H9 (cell line): ENCODE results near the gene ACER1. TPM values are rescaled to one million over a fixed set of nuclear protein-coding genes. Genes with fewer than 3 reads are reported as not detected.
A peak's percentile ranks its signal among the peaks of the same experiment; 100 is the strongest.

Source experiments
- DNase-seq: peaks from one replicate; pipeline ENCODE4 v3.0.0-alpha.2; 2017
- H2AFZ ChIP-seq: one replicate; pipeline ENCODE4 v1.6.1; 2013; ENCODE audit warnings: mild to moderate bottlenecking, low read length, control low read depth, moderate library complexity
- H2AK5ac ChIP-seq: 2 replicates; pipeline ENCODE4 v1.6.1; 2013; ENCODE audit warnings: low read length, control low read depth, mixed read lengths; ENCODE audit not compliant: insufficient read length
- H2BK120ac ChIP-seq: one replicate; pipeline ENCODE4 v1.6.1; 2013; ENCODE audit warnings: low read depth, mild to moderate bottlenecking, low read length, control low read depth, inconsistent platforms; ENCODE audit not compliant: poor library complexity, severe bottlenecking
- H2BK12ac ChIP-seq: 2 replicates; pipeline ENCODE4 v1.6.1; 2013; ENCODE audit warnings: low read length, control low read depth, mixed read lengths, low read depth; ENCODE audit not compliant: insufficient read length
- H2BK15ac ChIP-seq: 2 replicates; pipeline ENCODE4 v1.6.1; 2013; ENCODE audit warnings: low read depth, low read length, control low read depth
- H2BK20ac ChIP-seq: one replicate; pipeline ENCODE4 v1.6.1; 2013; ENCODE audit warnings: low read depth, mild to moderate bottlenecking, low read length, control low read depth, inconsistent platforms; ENCODE audit not compliant: poor library complexity, severe bottlenecking
- H2BK5ac ChIP-seq: 2 replicates; pipeline ENCODE4 v1.6.1; 2013; ENCODE audit warnings: low read length, control low read depth, mixed read lengths; ENCODE audit not compliant: insufficient read length
- H3K14ac ChIP-seq: 2 replicates; pipeline ENCODE4 v1.6.1; 2013; ENCODE audit warnings: low read length, control low read depth; ENCODE audit not compliant: insufficient read depth
- H3K18ac ChIP-seq: 2 replicates; pipeline ENCODE4 v1.6.1; 2013; ENCODE audit warnings: low read depth, mild to moderate bottlenecking, mixed read lengths, low read length, control low read depth; ENCODE audit not compliant: insufficient read length
- H3K23ac ChIP-seq: 2 replicates; pipeline ENCODE4 v1.6.1; 2013; ENCODE audit warnings: low read length, control low read depth, mixed read lengths, low read depth; ENCODE audit not compliant: insufficient read length
- H3K23me2 ChIP-seq: 2 replicates; pipeline ENCODE4 v1.6.1; 2013; ENCODE audit warnings: low read depth, mild to moderate bottlenecking, mixed read lengths, low read length, control low read depth; ENCODE audit not compliant: insufficient read length, poor library complexity, severe bottlenecking
- H3K27ac ChIP-seq: 2 replicates; pipeline ENCODE4 v1.5.1; 2013; ENCODE audit warnings: low read length, control low read depth, mixed read lengths, low read depth; ENCODE audit not compliant: insufficient read length
- H3K27me3 ChIP-seq: 2 replicates; pipeline ENCODE4 v1.6.1; 2013; ENCODE audit warnings: low read length, control low read depth, inconsistent platforms; ENCODE audit not compliant: insufficient read depth
- H3K4ac ChIP-seq: 2 replicates; pipeline ENCODE4 v1.6.1; 2013; ENCODE audit warnings: low read depth, mild to moderate bottlenecking, control low read depth, inconsistent platforms, low read length, moderate library complexity
- H3K4me1 ChIP-seq: 2 replicates; pipeline ENCODE4 v1.6.1; 2013; ENCODE audit warnings: low read length, control low read depth, inconsistent platforms; ENCODE audit not compliant: insufficient read depth
- H3K4me2 ChIP-seq: 2 replicates; pipeline ENCODE4 v1.6.1; 2013; ENCODE audit warnings: low read length, control low read depth, mixed read lengths; ENCODE audit not compliant: insufficient read length, insufficient read depth
- H3K56ac ChIP-seq: 2 replicates; pipeline ENCODE4 v1.6.1; 2013; ENCODE audit warnings: low read depth, mild to moderate bottlenecking, mixed read lengths, low read length, control low read depth; ENCODE audit not compliant: insufficient read length
- H3K79me1 ChIP-seq: 2 replicates; pipeline ENCODE4 v1.6.1; 2013; ENCODE audit warnings: low read depth, mild to moderate bottlenecking, moderate library complexity, low read length, control low read depth, inconsistent platforms; ENCODE audit not compliant: insufficient read depth, poor library complexity, severe bottlenecking
- H3K79me2 ChIP-seq: 2 replicates; pipeline ENCODE4 v1.6.1; 2013; ENCODE audit warnings: low read length, control low read depth, inconsistent platforms; ENCODE audit not compliant: insufficient read depth
- H3K9ac ChIP-seq: 2 replicates; pipeline ENCODE4 v1.6.1; 2013; ENCODE audit warnings: low read length, control low read depth, mixed read lengths; ENCODE audit not compliant: insufficient read length; ENCODE audit errors: extremely low read depth
- H3K9me3 ChIP-seq: one replicate; pipeline ENCODE4 v1.6.1; 2013; ENCODE audit warnings: low read depth, low read length, inconsistent platforms; ENCODE audit not compliant: control insufficient read depth
- H3T11ph ChIP-seq: one replicate; pipeline ENCODE4 v1.6.1; 2013; ENCODE audit warnings: mild to moderate bottlenecking, low read length, control low read depth, inconsistent platforms
- H4K20me1 ChIP-seq: one replicate; pipeline ENCODE4 v1.6.1; 2013; ENCODE audit not compliant: control insufficient read depth, insufficient read length, insufficient read depth
- H4K5ac ChIP-seq: 2 replicates; pipeline ENCODE4 v1.6.1; 2013; ENCODE audit warnings: low read depth, mild to moderate bottlenecking, mixed read lengths, low read length, control low read depth; ENCODE audit not compliant: insufficient read length
- H4K8ac ChIP-seq: replicated peaks from 2 replicates; pipeline ENCODE4 v1.6.1; 2013; ENCODE audit warnings: low read length, control low read depth, mixed read lengths, low read depth; ENCODE audit not compliant: insufficient read length
- H4K91ac ChIP-seq: 2 replicates; pipeline ENCODE4 v1.6.1; 2013; ENCODE audit warnings: low read depth, mild to moderate bottlenecking, moderate library complexity, mixed read lengths, low read length, control low read depth; ENCODE audit not compliant: insufficient read length
- H3K27ac Mint-ChIP-seq, 3 experiments: 2 replicates in 2 of 3; 3 replicates in 1 of 3; pipeline ENCODE4 v1.8.0; 2020 to 2021; ENCODE audit warnings: mixed read lengths in 3 of 3, mild to moderate bottlenecking in 1 of 3, moderate library complexity in 1 of 3
- H3K27me3 Mint-ChIP-seq: 2 replicates; pipeline ENCODE4 v1.8.0; 2021; ENCODE audit warnings: low read depth, mild to moderate bottlenecking, moderate library complexity, mixed read lengths
- H3K36me3 Mint-ChIP-seq, 3 experiments: 2 replicates in 2 of 3; 3 replicates in 1 of 3; pipeline ENCODE4 v1.8.0; 2020 to 2021; ENCODE audit warnings: low read depth in 3 of 3, mixed read lengths in 3 of 3; ENCODE audit not compliant: insufficient read depth in 1 of 3
- H3K4me1 Mint-ChIP-seq, 2 experiments: 2 replicates each; pipeline ENCODE4 v1.8.0; 2020; ENCODE audit warnings: mixed read lengths in 2 of 2
- H3K4me3 Mint-ChIP-seq, 2 experiments: 2 replicates in 1 of 2; 3 replicates in 1 of 2; pipeline ENCODE4 v1.8.0; 2020 to 2021; ENCODE audit warnings: mild to moderate bottlenecking in 2 of 2, mixed read lengths in 2 of 2, moderate library complexity in 1 of 2
- H3K9me3 Mint-ChIP-seq, 2 experiments: 2 replicates in 1 of 2; 3 replicates in 1 of 2; pipeline ENCODE4 v1.8.0; 2020; ENCODE audit warnings: mild to moderate bottlenecking in 2 of 2, mixed read lengths in 2 of 2, moderate library complexity in 1 of 2
- WGBS: extraction: QIAGEN DNeasy Blood & Tissue Kit; methylation state at CpG from one replicate; pipeline ENCODE4 v1.1.7; 2013; ENCODE audit warnings: missing lambda C conversion rate, low lambda C conversion rate, mixed read lengths; ENCODE audit not compliant: insufficient read length; ENCODE audit errors: extremely low coverage; 5-methylcytosine and 5-hydroxymethylcytosine counted together
- total RNA-seq: library from RNA; stranded (reverse); gene quantifications from 2 replicates; pipeline ENCODE4 v1.2.1, GENCODE V29; 2021
- TF ChIP-seq, protein P1 (sequence below): fragments of 200-600 bp; sonication (generic); conservative IDR thresholded peaks from 3 replicates; pipeline ENCODE4 v1.8.0; 2021; ENCODE audit warnings: antibody characterized with exemption, mild to moderate bottlenecking

Gene ACER1
- total RNA-seq, 1 experiment from 2014 or later: not detected

DNA sequence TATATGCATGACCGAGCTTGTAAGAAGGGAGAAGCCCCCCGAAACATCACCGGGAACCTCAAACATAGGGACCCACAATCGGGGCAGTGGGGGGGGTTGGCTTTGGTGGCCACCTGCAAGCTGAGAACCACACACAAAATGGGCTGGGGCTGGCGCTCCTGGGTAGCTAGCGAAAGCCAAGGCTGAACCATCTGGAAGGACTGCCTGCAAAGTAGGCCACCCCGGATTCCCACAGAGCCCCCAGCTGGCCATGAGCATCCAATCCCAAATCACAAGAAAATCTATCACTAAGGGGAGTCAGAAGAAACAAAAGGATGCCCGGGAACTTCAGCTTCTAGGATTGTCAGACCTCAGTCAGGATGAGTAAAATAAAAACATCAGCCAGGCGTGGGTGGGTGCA, 45.1 kb upstream of the ACER1 start:
- DNase-seq: no peak
- H3K27me3 Mint-ChIP-seq: no peaks in the 10 kb centered on the region
- Histone ChIP-seq H3K79me1 (no peaks in the 10 kb centered on the region), H2AFZ (no peak overlapping the region), H2BK20ac (no peak overlapping the region), H2BK120ac (no peak overlapping the region), H3K23me2 (no peaks in the 10 kb centered on the region), H2BK5ac (no peak overlapping the region), H4K91ac (no peak overlapping the region), H2BK15ac (no peak overlapping the region), H3K23ac (no peak overlapping the region), H2BK12ac (no peak overlapping the region), H3K9ac (no peak overlapping the region), H3K27ac (no peak overlapping the region), H4K5ac (no peak overlapping the region), H3T11ph (no peak overlapping the region), H3K18ac (no peak overlapping the region), H3K79me2 (no peaks in the 10 kb centered on the region), H3K4me1 (no peaks in the 10 kb centered on the region), H4K8ac (no peak overlapping the region), H3K14ac (no peak overlapping the region), H2AK5ac (no peak overlapping the region), H3K4me2 (no peak overlapping the region), H3K9me3 (no peaks in the 10 kb centered on the region), H4K20me1 (no peaks in the 10 kb centered on the region), H3K4ac (no peak overlapping the region), H3K27me3 (no peaks in the 10 kb centered on the region), H3K56ac (no peak overlapping the region)
- H3K27ac Mint-ChIP-seq: 0 out of 7 replicates have a peak overlapping the region, but pooled peaks of 1 of the 3 experiments have one; percentile 28
- TF ChIP-seq, protein P1, sequence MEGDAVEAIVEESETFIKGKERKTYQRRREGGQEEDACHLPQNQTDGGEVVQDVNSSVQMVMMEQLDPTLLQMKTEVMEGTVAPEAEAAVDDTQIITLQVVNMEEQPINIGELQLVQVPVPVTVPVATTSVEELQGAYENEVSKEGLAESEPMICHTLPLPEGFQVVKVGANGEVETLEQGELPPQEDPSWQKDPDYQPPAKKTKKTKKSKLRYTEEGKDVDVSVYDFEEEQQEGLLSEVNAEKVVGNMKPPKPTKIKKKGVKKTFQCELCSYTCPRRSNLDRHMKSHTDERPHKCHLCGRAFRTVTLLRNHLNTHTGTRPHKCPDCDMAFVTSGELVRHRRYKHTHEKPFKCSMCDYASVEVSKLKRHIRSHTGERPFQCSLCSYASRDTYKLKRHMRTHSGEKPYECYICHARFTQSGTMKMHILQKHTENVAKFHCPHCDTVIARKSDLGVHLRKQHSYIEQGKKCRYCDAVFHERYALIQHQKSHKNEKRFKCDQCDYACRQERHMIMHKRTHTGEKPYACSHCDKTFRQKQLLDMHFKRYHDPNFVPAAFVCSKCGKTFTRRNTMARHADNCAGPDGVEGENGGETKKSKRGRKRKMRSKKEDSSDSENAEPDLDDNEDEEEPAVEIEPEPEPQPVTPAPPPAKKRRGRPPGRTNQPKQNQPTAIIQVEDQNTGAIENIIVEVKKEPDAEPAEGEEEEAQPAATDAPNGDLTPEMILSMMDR: no peak
- WGBS: no CpG with 5 or more reads among the region's 9 CpGs
- H3K4me1 Mint-ChIP-seq: peaks cover 7 to 20% of the 10 kb centered on the region in 2 experiments
- H3K4me3 Mint-ChIP-seq: no peak overlapping the region
- H3K36me3 Mint-ChIP-seq: peaks cover 38 to 50% (median 47%) of the 10 kb centered on the region in 3 experiments
- H3K9me3 Mint-ChIP-seq: peaks cover 4% of the 10 kb centered on the region in 2 experiments; a peak in 4 of 5 replicates
